HG02870 (cell line): Measurements from ENCODE around the gene SPIRE1.

Experiments
- ATAC-seq: cut with Tn5 transposase; IDR thresholded peaks from one replicate; pipeline ENCODE4 v1.9.1; 2021; ENCODE audit warnings: mild to moderate bottlenecking, moderate library complexity; ENCODE audit not compliant: unreplicated experiment

The SPIRE1 gene

GRCh38 chr18:12455496-12455895 lies 202.4 kb downstream of the SPIRE1 start:
- no peak for ATAC-seq

- ATAC-seq, result no peak
Measured at GRCh38 chr18:12452784-12453183, 205.1 kb downstream of the SPIRE1 start.

GRCh38 chr18:12451428-12451827 lies 206.5 kb downstream of the SPIRE1 start:
- ATAC-seq, result no peak

- no peak for ATAC-seq
Measured at GRCh38 chr18:12449051-12449785, 208.7 kb downstream of the SPIRE1 start.

- no peak for ATAC-seq
Measured at GRCh38 chr18:12445554-12445953, 212.4 kb downstream of the SPIRE1 start.

GRCh38 chr18:12443551-12443950 lies 214.4 kb downstream of the SPIRE1 start:
- ATAC-seq, result no peak

- ATAC-seq, result no peak
Measured at GRCh38 chr18:12442946-12443345, 215.0 kb downstream of the SPIRE1 start.

- ATAC-seq, result no peak
Measured at GRCh38 chr18:12441475-12442034, 216.4 kb downstream of the SPIRE1 start.

GRCh38 chr18:12438257-12438656 lies 219.7 kb downstream of the SPIRE1 start:
- no peak for ATAC-seq

- no peak for ATAC-seq
Measured at GRCh38 chr18:12435867-12436266, 222.0 kb downstream of the SPIRE1 start.

GRCh38 chr18:12434541-12434929 lies 223.4 kb downstream of the SPIRE1 start:
- ATAC-seq, result no peak

- no peak for ATAC-seq
Measured at GRCh38 chr18:12433829-12434540, 223.9 kb downstream of the SPIRE1 start.

GRCh38 chr18:12432881-12433280 lies 225.0 kb downstream of the SPIRE1 start:
- ATAC-seq, result no peak

- ATAC-seq, result no peak
Measured at GRCh38 chr18:12432196-12432595, 225.7 kb downstream of the SPIRE1 start.

GRCh38 chr18:12431561-12431960 lies 226.3 kb downstream of the SPIRE1 start:
- no peak for ATAC-seq

- ATAC-seq, result no peak
Measured at GRCh38 chr18:12430137-12430990, 227.5 kb downstream of the SPIRE1 start.

- no peak for ATAC-seq
Measured at GRCh38 chr18:12429556-12429955, 228.4 kb downstream of the SPIRE1 start.

GRCh38 chr18:12428923-12429322 lies 229.0 kb downstream of the SPIRE1 start:
- no peak for ATAC-seq

- ATAC-seq, result no peak
Measured at GRCh38 chr18:12426924-12427323, 231.0 kb downstream of the SPIRE1 start.

GRCh38 chr18:12424252-12424651 lies 233.7 kb downstream of the SPIRE1 start:
- no peak for ATAC-seq

GRCh38 chr18:12423820-12424219 lies 234.1 kb downstream of the SPIRE1 start:
- ATAC-seq, result no peak
